Mucosa of descending colon (tissue), 3 donors: ENCODE results near the gene ALKBH5. TPM values are rescaled to one million over a fixed set of nuclear protein-coding genes. Genes with fewer than 3 reads are reported as not detected.

ENCODE experiments used
- ATAC-seq: fragments of 200-7000 bp; cut with Tn5 transposase; one replicate; pipeline ENCODE4 v1.9.1; 2020; ENCODE audit warnings: mild to moderate bottlenecking, moderate library complexity
- DNase-seq, 3 donors: peaks; one replicate each; pipeline ENCODE4 v3.0.0-alpha.2; 2020
- H3K36me3 ChIP-seq: fragments of 200-600 bp; one replicate; pipeline ENCODE4 v1.8.0; 2021; ENCODE audit warnings: low read depth, mild to moderate bottlenecking
- H3K4me1 ChIP-seq: fragments of 200-600 bp; one replicate; pipeline ENCODE4 v1.8.0; 2021; ENCODE audit warnings: low read depth, mild to moderate bottlenecking
- H3K4me3 ChIP-seq: fragments of 200-600 bp; one replicate; pipeline ENCODE4 v1.8.0; 2021; ENCODE audit warnings: mild to moderate bottlenecking
- H3K9me3 ChIP-seq: fragments of 200-600 bp; one replicate; pipeline ENCODE4 v1.8.0; 2021; ENCODE audit warnings: mild to moderate bottlenecking
- CTCF ChIP-seq: fragments of 200-600 bp; IDR thresholded peaks from one replicate; pipeline ENCODE4 v1.8.0; 2022; ENCODE audit warnings: antibody characterized with exemption, mild to moderate bottlenecking
- intact Hi-C, 2 donors: fragments of 100-400 bp; cut with DNase I in 1 of 2; cut with micrococcal nuclease in 1 of 2; formaldehyde crosslinking; loops; one replicate each; pipeline versions ENCODE4 v1.11.0 to v1.11.1; 2022; cut with DNase I, micrococcal nuclease
- total RNA-seq, 3 donors: library from RNA; stranded (reverse); fragmentation: NEBNext Ultra II Directional in 2 of 3; extraction: Animal tissue kit (Norgen Biotek cat#: 25700) in 2 of 3; gene quantifications; one replicate each; pipeline versions ENCODE4 v1.2.1 to v1.2.4, GENCODE V29; 2021 to 2023
- donor health status: DM: no; HTN: no; CAD: no; lungs with moderate emphysema.
- donor health status: DM: no; HTN: no; CAD: no.
- donor health status: DM: no; HTN: yes; CAD: no.

Gene ALKBH5
- total RNA-seq, 3 donors from 2014 or later, result 70.7 to 151 (median 75.6) TPM

DNA sequence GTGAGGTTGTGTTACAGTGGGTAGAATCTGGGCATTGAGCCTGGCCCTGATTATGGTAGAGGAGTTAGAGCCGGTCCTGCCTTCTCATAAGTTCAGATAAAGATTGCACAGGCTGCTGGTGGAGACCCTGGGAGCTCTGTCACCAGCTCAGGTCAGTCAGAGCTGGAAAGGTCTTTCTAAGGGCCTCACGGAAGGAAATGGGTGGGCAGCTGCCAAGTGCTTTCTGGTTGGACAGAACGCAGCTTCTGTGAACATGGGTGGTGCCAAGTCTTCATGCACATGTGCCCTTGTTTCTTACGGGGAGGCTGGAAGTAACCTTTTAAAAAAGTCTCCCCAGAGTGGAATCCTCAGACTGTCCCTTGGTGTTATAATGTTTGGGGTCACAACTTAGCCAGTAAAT lies 14.9 kb downstream of the ALKBH5 start:
- DNase-seq (no peak), ATAC-seq (no peak)
- Histone ChIP-seq H3K36me3 (peaks cover 7% of the 10 kb centered on the region), H3K4me1 (peaks cover 4% of the 10 kb centered on the region), H3K9me3 (no peaks in the 10 kb centered on the region), H3K4me3 (no peak overlapping the region)
- intact Hi-C loops, result loop anchor here in 1 of 2 donors (10.0 kb wide), 1 partner anchor 54 kb away; no protein-coding TSS in a partner anchor
- TF ChIP-seq CTCF, result no peak

- intact Hi-C loops, result no loop called here
- Histone ChIP-seq H3K36me3 (no peaks in the 10 kb centered on the region), H3K4me3 (no peak overlapping the region), H3K4me1 (peaks cover 4% of the 10 kb centered on the region), H3K9me3 (no peaks in the 10 kb centered on the region)
- no peak for TF ChIP-seq CTCF
- ATAC-seq (no peak), DNase-seq (no peak)
These were observed 17.5 kb downstream of the ALKBH5 start for GRCh38 chr17:18201108-18201507.

DNA sequence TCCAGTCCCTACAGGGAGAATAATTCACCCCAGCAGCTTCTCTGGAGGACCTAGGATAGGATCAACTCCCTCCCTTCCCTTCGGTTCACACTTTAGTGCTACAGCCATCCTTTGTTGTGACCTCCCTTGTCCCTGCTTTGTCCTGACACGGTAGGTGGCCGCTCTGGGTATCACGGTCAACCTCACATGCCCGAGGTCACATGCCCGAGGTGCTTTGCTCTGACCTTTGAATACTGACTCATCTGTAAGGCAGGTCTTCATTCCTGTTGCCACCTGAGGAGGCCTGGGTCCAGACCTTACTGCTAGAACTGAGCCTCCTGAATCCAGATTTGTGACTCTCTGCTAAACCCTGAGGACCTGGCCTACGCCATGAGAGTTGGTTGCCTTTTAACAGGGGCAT lies 19.7 kb downstream of the ALKBH5 start:
- intact Hi-C loops, result no loop called here
- peaks cover 4% of the 10 kb centered on the region for H3K4me1 ChIP-seq
- ATAC-seq (peak; percentile 78), DNase-seq (no peak)
- H3K36me3 ChIP-seq, result no peaks in the 10 kb centered on the region
- no peak overlapping the region for H3K4me3 ChIP-seq
- no peaks in the 10 kb centered on the region for H3K9me3 ChIP-seq
- TF ChIP-seq CTCF, result no peak

DNA sequence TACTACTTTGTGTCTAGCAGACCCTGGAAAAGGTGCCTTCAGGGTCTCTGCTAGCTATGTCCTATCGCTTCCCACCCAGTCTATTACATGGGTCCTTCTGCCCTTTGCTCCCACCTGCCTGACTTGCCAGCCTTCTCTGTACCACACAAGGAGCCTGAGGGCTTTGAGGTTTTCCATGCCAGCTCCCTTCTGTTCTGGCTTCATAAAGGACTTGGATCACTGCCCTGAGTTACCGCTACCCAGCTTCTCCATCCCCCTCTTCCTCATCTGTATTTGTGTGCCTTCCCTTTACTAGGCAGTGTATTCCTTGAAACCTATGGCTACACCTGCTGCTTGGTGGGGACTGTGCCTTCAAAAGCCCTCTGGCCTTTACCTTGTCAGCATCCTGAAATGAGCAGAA lies 22.2 kb downstream of the ALKBH5 start:
- Histone ChIP-seq H3K4me1 (no peaks in the 10 kb centered on the region), H3K36me3 (peaks cover 13% of the 10 kb centered on the region), H3K4me3 (no peak overlapping the region), H3K9me3 (no peaks in the 10 kb centered on the region)
- ATAC-seq (no peak), DNase-seq (no peak)
- TF ChIP-seq CTCF, result no peak
- intact Hi-C loops, result no loop called here

GRCh38 chr17:18206962-18207361 lies 23.3 kb downstream of the ALKBH5 start:
- TF ChIP-seq CTCF, result no peak
- ATAC-seq (no peak), DNase-seq (no peak)
- intact Hi-C loops, result no loop called here
- no peaks in the 10 kb centered on the region for H3K4me1 ChIP-seq
- H3K9me3 ChIP-seq, result no peaks in the 10 kb centered on the region
- H3K36me3 ChIP-seq, result peaks cover 13% of the 10 kb centered on the region
- H3K4me3 ChIP-seq, result no peak overlapping the region

DNA sequence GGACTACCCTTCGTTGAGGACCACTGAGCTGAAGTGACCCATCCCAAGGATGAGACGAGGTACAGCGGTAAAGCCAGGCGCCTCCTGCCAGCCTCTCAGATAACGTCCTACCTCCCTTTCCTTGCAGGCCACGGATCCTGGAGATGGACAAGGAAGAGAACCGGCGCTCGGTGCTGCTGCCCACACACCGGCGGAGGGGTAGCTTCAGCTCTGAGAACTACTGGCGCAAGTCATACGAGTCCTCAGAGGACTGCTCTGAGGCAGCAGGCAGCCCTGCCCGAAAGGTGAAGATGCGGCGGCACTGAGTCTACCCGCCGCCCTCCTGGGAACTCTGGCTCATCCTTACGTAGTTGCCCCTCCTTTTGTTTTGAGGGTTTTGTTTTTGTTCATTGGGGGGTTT lies 24.5 kb downstream of the ALKBH5 start:
- no peak for ATAC-seq
- no peak for TF ChIP-seq CTCF
- intact Hi-C loops, result no loop called here
- H3K4me1 ChIP-seq, result no peaks in the 10 kb centered on the region
- DNase-seq, result no peak
- H3K4me3 ChIP-seq, result no peak overlapping the region
- H3K9me3 ChIP-seq, result no peaks in the 10 kb centered on the region
- peaks cover 13% of the 10 kb centered on the region for H3K36me3 ChIP-seq
